PC-3 (cell line): ENCODE data around the gene HEXIM1.

Experiments
- CTCF ChIP-seq: fragments of 300-600 bp; sonication (generic); conservative IDR thresholded peaks from 2 replicates; pipeline ENCODE4 v1.5.1; 2017; ENCODE audit warnings: antibody characterized with exemption, low read depth, mild to moderate bottlenecking, low read length
- EZH2phosphoT487 ChIP-seq: fragments of 300-600 bp; sonication (generic); IDR thresholded peaks from 2 replicates; pipeline ENCODE4 v1.6.1; 2018; ENCODE audit warnings: mild to moderate bottlenecking, antibody characterized with exemption, low read length, borderline replicate concordance

- no peak for TF ChIP-seq CTCF
- TF ChIP-seq EZH2phosphoT487, result no peak
Measured at GRCh38 chr17:45116434-45117016, 31.8 kb upstream of the HEXIM1 start.
